Heart left ventricle (tissue), 16 donors: ENCODE results near the gene HNRNPAB. TPM values are rescaled to one million over a fixed set of nuclear protein-coding genes. Genes with fewer than 3 reads are reported as not detected.

ENCODE experiments used
- ATAC-seq, 4 donors: fragments of 200-7000 bp; cut with Tn5 transposase; one replicate each; pipeline ENCODE4 v1.9.1; 2020 to 2022; ENCODE audit warnings: moderate library complexity in 4 of 4, mild to moderate bottlenecking in 3 of 4, moderate number of reproducible peaks in 1 of 4
- DNase-seq, 5 donors: peaks; one replicate each; pipeline ENCODE4 v3.0.0-alpha.2; 2020
- H3K27ac ChIP-seq, 12 donors: fragments of 200-600 bp; sonication (generic) in 4 of 12; one replicate each; pipeline versions ENCODE4 v1.5.0 to v1.8.0; 2016 to 2022; ENCODE audit warnings: mild to moderate bottlenecking in 2 of 12
- H3K27me3 ChIP-seq, 9 donors: fragments of 200-600 bp; sonication (generic) in 2 of 9; one replicate each; pipeline versions ENCODE4 v1.5.1 to v1.8.0; 2016 to 2022; ENCODE audit warnings: mild to moderate bottlenecking in 3 of 9
- H3K36me3 ChIP-seq, 9 donors: fragments of 200-600 bp; sonication (generic) in 2 of 9; one replicate each; pipeline versions ENCODE4 v1.5.0 to v1.8.0; 2018 to 2022; ENCODE audit warnings: mild to moderate bottlenecking in 2 of 9
- H3K4me1 ChIP-seq, 12 donors: fragments of 200-600 bp; sonication (generic) in 4 of 12; one replicate each; pipeline versions ENCODE4 v1.5.0 to v1.8.0; 2016 to 2022; ENCODE audit warnings: mild to moderate bottlenecking in 3 of 12
- H3K4me3 ChIP-seq, 12 donors: fragments of 200-600 bp; sonication (generic) in 4 of 12; one replicate each; pipeline versions ENCODE4 v1.5.0 to v1.8.0; 2017 to 2022; ENCODE audit warnings: mild to moderate bottlenecking in 9 of 12, moderate library complexity in 4 of 12
- H3K9me3 ChIP-seq, 12 donors: fragments of 200-600 bp; sonication (generic) in 4 of 12; one replicate each; pipeline versions ENCODE4 v1.5.0 to v1.8.0; 2016 to 2022; ENCODE audit warnings: mild to moderate bottlenecking in 1 of 12
- POLR2A ChIP-seq, 2 donors: fragments of 450-650 bp; IDR thresholded peaks; one replicate each; pipeline ENCODE4 v1.6.1; 2017; ENCODE audit warnings: antibody characterized with exemption in 2 of 2, mild to moderate bottlenecking in 2 of 2, moderate library complexity in 2 of 2
- WGBS, 4 donors: extraction: QIAGEN DNeasy Blood & Tissue Kit in 2 of 4; methylation state at CpG; one replicate each; pipeline versions ENCODE4 v1.1.5 to v1.1.7; 2013 to 2018; 5-methylcytosine and 5-hydroxymethylcytosine counted together
- intact Hi-C, 10 donors: fragments of 100-400 bp; cut with DNase I; formaldehyde crosslinking; loops; one replicate each; pipeline versions ENCODE4 v1.11.1 to v1.14.2; 2022
- polyA plus RNA-seq, 2 donors: library from polyadenylated mRNA; stranded (reverse); fragments of 200-250 nt; gene quantifications; one replicate each; pipeline ENCODE4 v1.2.3, GENCODE V29; 2013
- total RNA-seq, 9 donors: library from RNA; depleted of rRNA in 2 of 9; stranded (reverse); fragments of >200 nt in 2 of 9; fragmentation: NEBNext Ultra II Directional in 3 of 9; extraction: Animal tissue kit (Norgen Biotek cat#: 25700) in 3 of 9; gene quantifications; one replicate each; pipeline versions ENCODE4 v1.1.0 to v1.2.4, GENCODE V29; 2016 to 2023
- TF ChIP-seq, protein P1 (sequence below), 12 donors: fragments of 200-600 bp; sonication (generic) in 4 of 12; IDR thresholded peaks; one replicate each; pipeline versions ENCODE4 v1.5.0 to v1.8.0; 2018 to 2022; ENCODE audit warnings: antibody characterized with exemption in 12 of 12, mild to moderate bottlenecking in 5 of 12
- donor health status: ischemic (EF 13 %, LVEDD 7.1; RV severe dilation, severe dysfunction).
- donor health status: healthy with polysubstance abuse.
- donor health status: DM: no; HTN: yes; CAD: no.
- donor health status: DM: no; HTN: no; CAD: no.
- donor health status: ischemic (EF 25% LVEDD 6.9; RV normal size, moderate dysfunction).
- donor health status: ischemic (EF 25% LVEDD 5.7; RV mildly dilated, moderate dysfunction).
- donor health status: healthy.
- donor health status: DM: yes; HTN: yes; CAD: no.
- donor health status: ischemic (EF 35%, LVEDD 5.7; RV mildly dilated, moderate dysfunction).
- donor health status: nonischemic (EF 11% LVEDD 7.7; RV severe dilation, severe dysfunction).
- donor health status: DM: yes; HTN: yes; CAD: no.
- donor health status: PGD.
- donor health status: ischemic (EF 29% LVEDD 5.4; RV normal size, mild dysfunction).
- donor health status: nonischemic (EF 23%, LVEDD 6.1; RV moderate dilation, normal function).

Gene HNRNPAB
- total and polyA plus RNA-seq, 11 donors, result 64.2 to 150 (median 86.6) TPM

GRCh38 chr5:178245389-178245788 is 41.1 kb downstream of the HNRNPAB start:
- Histone ChIP-seq H3K4me1 (peaks cover 0 to 27% (median 7%) of the 10 kb centered on the region in 12 donors), H3K27ac (no peak overlapping the region), H3K36me3 (no peaks in the 10 kb centered on the region), H3K9me3 (no peaks in the 10 kb centered on the region), H3K4me3 (no peak overlapping the region), H3K27me3 (no peaks in the 10 kb centered on the region)
- intact Hi-C loops, result no loop called here
- 79 to 91% (median 83%) methylated on average over 2 of the region's 2 CpGs for WGBS, 4 donors
- ATAC-seq, result no peak
- TF ChIP-seq, protein P1, sequence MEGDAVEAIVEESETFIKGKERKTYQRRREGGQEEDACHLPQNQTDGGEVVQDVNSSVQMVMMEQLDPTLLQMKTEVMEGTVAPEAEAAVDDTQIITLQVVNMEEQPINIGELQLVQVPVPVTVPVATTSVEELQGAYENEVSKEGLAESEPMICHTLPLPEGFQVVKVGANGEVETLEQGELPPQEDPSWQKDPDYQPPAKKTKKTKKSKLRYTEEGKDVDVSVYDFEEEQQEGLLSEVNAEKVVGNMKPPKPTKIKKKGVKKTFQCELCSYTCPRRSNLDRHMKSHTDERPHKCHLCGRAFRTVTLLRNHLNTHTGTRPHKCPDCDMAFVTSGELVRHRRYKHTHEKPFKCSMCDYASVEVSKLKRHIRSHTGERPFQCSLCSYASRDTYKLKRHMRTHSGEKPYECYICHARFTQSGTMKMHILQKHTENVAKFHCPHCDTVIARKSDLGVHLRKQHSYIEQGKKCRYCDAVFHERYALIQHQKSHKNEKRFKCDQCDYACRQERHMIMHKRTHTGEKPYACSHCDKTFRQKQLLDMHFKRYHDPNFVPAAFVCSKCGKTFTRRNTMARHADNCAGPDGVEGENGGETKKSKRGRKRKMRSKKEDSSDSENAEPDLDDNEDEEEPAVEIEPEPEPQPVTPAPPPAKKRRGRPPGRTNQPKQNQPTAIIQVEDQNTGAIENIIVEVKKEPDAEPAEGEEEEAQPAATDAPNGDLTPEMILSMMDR (IDR thresholded peaks at IDR 0.05), result no peak
- TF ChIP-seq POLR2A (IDR thresholded peaks at IDR 0.05), result no peak
- no peak for DNase-seq

DNA sequence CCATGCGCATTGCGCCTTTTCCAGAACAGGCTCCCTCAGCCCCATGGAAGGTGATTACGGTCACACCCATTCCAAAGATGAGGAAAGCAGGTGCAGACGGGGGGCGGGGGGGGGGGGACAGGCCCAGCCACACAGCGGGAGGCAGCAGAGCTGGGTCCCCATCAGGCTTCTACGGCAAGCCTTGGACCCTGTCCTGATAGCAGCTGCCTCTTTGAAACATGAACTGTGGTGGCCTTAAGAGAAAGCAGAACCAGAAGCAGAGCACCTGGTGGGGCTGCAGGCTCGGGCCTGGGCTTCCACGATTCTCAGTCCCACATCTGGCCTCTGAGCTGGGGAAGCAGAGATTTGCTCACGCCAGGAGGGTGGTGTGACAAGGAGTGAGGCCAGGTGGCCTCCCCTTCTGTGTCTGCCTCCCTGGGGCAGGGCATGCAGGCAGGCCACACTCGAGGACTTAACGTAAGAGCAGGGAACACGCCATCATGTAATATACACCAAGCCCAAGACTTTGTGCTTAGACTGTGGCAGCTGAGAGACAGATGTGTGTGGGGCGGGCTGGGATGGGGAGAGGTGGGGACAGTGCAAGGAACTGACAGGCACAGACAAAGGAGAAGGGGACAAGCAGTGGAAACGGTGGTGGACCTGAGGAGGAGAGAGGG is 42.4 kb downstream of the HNRNPAB start:
- intact Hi-C loops, result no loop called here
- H3K4me3 ChIP-seq, result no peak overlapping the region
- no peaks in the 10 kb centered on the region for H3K36me3 ChIP-seq
- ATAC-seq (no peak), DNase-seq (no peak)
- no peaks in the 10 kb centered on the region for H3K9me3 ChIP-seq
- H3K27me3 ChIP-seq, result no peaks in the 10 kb centered on the region
- no peak overlapping the region for H3K27ac ChIP-seq
- 83 to 90% (median 86%) methylated on average over 12 to 15 of the region's 15 CpGs for WGBS, 4 donors
- peaks cover 0 to 14% (median 4%) of the 10 kb centered on the region in 12 donors for H3K4me1 ChIP-seq
- no peak for TF ChIP-seq POLR2A (IDR thresholded peaks at IDR 0.05)
- TF ChIP-seq, protein P1 (IDR thresholded peaks at IDR 0.05), result no peak

GRCh38 chr5:178247481-178248456 is 43.4 kb downstream of the HNRNPAB start:
- Histone ChIP-seq H3K36me3 (no peaks in the 10 kb centered on the region), H3K4me3 (no peak overlapping the region), H3K27me3 (no peaks in the 10 kb centered on the region), H3K27ac (no peak overlapping the region), H3K9me3 (no peaks in the 10 kb centered on the region), H3K4me1 (peaks cover 0 to 12% (median 0%) of the 10 kb centered on the region in 12 donors)
- DNase-seq (no peak), ATAC-seq (no peak)
- WGBS, 4 donors, result 78 to 83% (median 81%) methylated on average over 16 to 24 of the region's 24 CpGs
- TF ChIP-seq, protein P1 (IDR thresholded peaks at IDR 0.05), result no peak
- intact Hi-C loops, result no loop called here

DNA sequence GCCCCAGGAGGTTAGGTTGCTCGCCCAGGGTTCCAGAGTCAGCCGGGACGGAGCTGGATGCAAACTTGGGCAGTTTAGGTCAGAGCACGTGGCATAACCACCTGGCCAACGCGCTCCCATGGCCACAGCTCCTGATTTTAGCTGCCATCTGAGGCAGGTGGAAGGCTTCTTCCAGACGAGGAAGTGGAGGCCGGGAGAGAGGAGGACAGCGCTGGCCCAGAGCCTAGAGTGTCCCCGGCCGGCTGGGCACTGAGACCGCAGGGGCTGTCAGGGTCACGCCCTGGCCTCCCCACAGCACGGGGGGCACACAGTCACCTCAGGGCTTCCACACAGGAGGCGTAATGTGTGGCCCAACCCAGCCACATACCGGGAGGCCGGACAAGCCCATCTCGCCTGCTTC is 44.4 kb downstream of the HNRNPAB start:
- Histone ChIP-seq H3K4me1 (peaks cover 0 to 12% (median 0%) of the 10 kb centered on the region in 12 donors), H3K27ac (no peak overlapping the region), H3K36me3 (no peaks in the 10 kb centered on the region), H3K9me3 (no peaks in the 10 kb centered on the region), H3K27me3 (no peaks in the 10 kb centered on the region), H3K4me3 (no peak overlapping the region)
- ATAC-seq (no peak), DNase-seq (no peak)
- TF ChIP-seq, protein P1 (IDR thresholded peaks at IDR 0.05), result no peak
- no peak for TF ChIP-seq POLR2A (IDR thresholded peaks at IDR 0.05)
- intact Hi-C loops, result no loop called here
- 86 to 97% (median 90%) methylated on average over 8 to 18 of the region's 18 CpGs for WGBS, 4 donors
